Measurements from ENCODE around the gene NPFFR1.

DNA sequence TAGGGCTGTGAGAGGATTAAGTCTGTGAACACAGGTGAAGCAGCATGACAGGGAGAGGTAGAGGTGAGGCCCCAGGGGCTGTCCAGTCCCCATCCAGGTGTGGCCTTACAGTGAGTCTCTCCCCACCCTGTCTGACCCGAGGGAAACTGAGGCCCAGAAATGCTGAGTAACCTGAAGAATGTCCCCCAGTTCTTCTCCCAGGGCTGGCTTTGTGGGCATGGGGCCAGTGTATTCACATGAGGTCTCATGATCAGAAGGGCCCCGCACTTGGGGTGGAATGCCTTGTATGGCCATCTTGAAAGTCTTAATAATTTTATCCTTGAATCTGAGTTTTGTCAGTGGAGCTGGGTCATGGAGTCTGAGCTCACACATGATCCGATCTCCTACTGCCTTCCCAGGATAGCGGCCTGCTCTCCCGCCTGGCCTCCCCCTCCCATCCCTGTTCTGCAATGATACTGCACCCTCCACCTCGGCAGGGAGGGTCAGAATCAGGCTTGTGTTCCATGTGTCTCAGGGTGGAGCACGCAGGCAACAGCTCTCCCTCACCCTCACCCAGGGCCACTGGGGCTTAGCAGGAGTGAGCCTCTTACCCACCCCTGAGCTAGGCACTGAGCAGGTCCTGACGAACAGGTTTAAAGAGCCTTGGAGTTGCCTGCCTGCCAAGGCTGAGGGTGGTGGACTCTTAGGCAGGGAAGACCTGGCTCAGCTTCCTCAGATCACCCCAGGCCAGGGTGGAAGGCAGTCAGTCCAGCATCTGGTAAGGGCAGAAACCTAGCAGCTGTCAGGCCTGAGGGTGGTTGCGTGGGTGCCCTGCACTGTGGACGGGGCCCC lies 41.4 kb upstream of the NPFFR1 start:
- TF ChIP-seq TAF1 (IDR thresholded peaks at IDR 0.05; ENCODE audit: borderline replicate concordance, insufficient read depth, low read length) (no peak), POLR2AphosphoS5 (IDR thresholded peaks at IDR 0.05; ENCODE audit: low read depth, low read length) (no peak)
